ENCODE results near the gene RFX7.
A peak's percentile ranks its signal among the peaks of the same experiment; 100 is the strongest.

Gene RFX7

DNA sequence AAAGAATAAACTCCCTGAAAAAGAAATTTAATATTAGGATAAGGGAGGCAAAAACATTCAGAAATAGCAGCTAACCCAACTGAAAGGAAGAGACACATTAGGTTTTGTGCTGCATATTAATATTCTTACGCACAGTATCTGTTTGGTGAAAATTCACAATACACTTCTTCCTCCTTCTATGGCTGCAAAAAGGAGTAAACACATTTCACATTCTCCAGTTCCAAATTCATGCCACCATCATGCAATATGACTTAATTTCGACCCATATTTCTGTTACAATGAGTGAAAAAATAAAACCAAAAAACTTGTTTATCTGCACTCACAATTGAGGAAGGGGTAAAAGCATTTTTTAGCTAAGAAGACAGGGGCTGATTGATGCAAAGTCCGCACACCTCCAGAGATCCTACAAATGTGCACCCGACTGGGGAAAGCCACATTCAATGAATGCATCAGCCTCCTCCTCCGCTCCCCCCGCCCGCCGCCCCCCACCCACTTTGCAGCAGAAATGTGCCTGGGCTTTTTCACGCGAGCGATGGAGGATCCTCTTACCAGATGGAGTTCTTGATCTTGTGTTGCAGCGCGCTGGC, 1.0 kb downstream of the RFX7 start:
- peak overlapping the region; percentile 74 for H3K9ac ChIP-seq (ENCODE audit: low read length)
- H3K27ac ChIP-seq (ENCODE audit: low read depth, low read length), result peak overlapping the region; percentile 89
- H3K79me2 ChIP-seq (ENCODE audit: insufficient read depth, low read length), result peaks cover 63% of the 10 kb centered on the region
- peak overlapping the region; percentile 94 for H3K4me3 ChIP-seq (ENCODE audit: insufficient read depth, low read length, poor library complexity, severe bottlenecking)
- TF ChIP-seq EZH2phosphoT487 (conservative IDR thresholded peaks at IDR 0.05; ENCODE audit: low read length), result no peak
- no peak for TF ChIP-seq CTCF (IDR thresholded peaks at IDR 0.05; ENCODE audit: insufficient read depth, low read length, poor library complexity, severe bottlenecking)
- peak overlapping the region; percentile 85 for H3K4me2 ChIP-seq (ENCODE audit: low read depth, low read length, poor library complexity, severe bottlenecking)
- peaks cover 9% of the 10 kb centered on the region for H4K20me1 ChIP-seq (ENCODE audit: low read depth, low read length)
- H3K9me2 ChIP-seq (replicated peaks; ENCODE audit: insufficient read depth, low read length), result no peaks in the 10 kb centered on the region
- H3K36me3 ChIP-seq (ENCODE audit: low read length), result peaks cover 6% of the 10 kb centered on the region; the same call in 1 of the 2 replicates
- peaks cover 24% of the 10 kb centered on the region for H3F3A ChIP-seq (ENCODE audit: insufficient read depth)
- H2AFZ ChIP-seq (ENCODE audit: low read depth, low read length, severe bottlenecking), result no peak overlapping the region
- H3K9me3 ChIP-seq (ENCODE audit: insufficient read depth, low read length), result no peaks in the 10 kb centered on the region
- H3K27me3 ChIP-seq (ENCODE audit: low read length), result no peaks in the 10 kb centered on the region

DNA sequence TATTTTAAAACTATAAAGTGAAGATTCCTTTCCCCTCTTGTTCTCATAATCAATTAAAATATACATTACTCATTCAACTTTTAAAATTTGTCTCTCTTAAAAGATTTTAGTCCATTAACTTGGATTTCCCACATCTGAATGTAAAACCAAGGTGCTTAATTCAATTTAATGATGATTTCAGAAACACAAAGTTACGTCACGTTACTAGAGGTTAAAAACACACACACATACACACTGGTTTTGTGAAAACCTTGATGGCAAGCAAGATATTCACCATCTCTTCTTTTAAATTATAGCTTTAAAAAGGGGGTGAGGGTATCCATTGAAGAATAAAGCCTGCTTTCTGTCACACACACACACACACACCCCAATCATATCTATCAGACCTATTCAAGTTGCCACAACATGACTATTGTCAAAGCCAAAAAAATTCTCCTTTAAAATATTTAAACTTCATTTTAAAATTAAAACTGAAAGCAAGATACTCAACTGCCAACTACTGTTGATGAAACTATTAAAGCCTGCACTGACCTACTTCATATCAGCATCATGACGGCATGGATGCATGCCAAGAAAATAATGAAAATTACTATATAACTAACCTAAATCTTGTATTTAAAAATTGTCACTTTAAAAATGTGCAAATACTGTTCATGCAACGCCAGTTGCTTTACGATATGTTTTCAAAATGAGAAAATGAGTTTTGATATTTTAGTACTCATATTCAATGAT, 2.1 kb downstream of the RFX7 start:
- Histone ChIP-seq H3K9me3 (ENCODE audit: insufficient read depth, low read length) (no peaks in the 10 kb centered on the region), H3K4me3 (ENCODE audit: insufficient read depth, low read length, poor library complexity, severe bottlenecking) (peak overlapping the region; percentile 94), H3K36me3 (ENCODE audit: low read length) (peaks cover 10% of the 10 kb centered on the region; the same call in 1 of the 2 replicates), H3K4me2 (ENCODE audit: low read depth, low read length, poor library complexity, severe bottlenecking) (peak overlapping the region; percentile 85), H3K79me2 (ENCODE audit: insufficient read depth, low read length) (peaks cover 74% of the 10 kb centered on the region), H3K27ac (ENCODE audit: low read depth, low read length) (peak overlapping the region; percentile 89), H2AFZ (ENCODE audit: low read depth, low read length, severe bottlenecking) (no peak overlapping the region), H3K9ac (ENCODE audit: low read length) (peak overlapping the region; percentile 74), H3K27me3 (ENCODE audit: low read length) (no peaks in the 10 kb centered on the region), H3F3A (ENCODE audit: insufficient read depth) (peaks cover 24% of the 10 kb centered on the region), H3K9me2 (replicated peaks; ENCODE audit: insufficient read depth, low read length) (no peaks in the 10 kb centered on the region), H4K20me1 (ENCODE audit: low read depth, low read length) (peaks cover 10% of the 10 kb centered on the region)
- TF ChIP-seq EZH2phosphoT487 (conservative IDR thresholded peaks at IDR 0.05; ENCODE audit: low read length), result no peak
- TF ChIP-seq CTCF (IDR thresholded peaks at IDR 0.05; ENCODE audit: insufficient read depth, low read length, poor library complexity, severe bottlenecking), result no peak

DNA sequence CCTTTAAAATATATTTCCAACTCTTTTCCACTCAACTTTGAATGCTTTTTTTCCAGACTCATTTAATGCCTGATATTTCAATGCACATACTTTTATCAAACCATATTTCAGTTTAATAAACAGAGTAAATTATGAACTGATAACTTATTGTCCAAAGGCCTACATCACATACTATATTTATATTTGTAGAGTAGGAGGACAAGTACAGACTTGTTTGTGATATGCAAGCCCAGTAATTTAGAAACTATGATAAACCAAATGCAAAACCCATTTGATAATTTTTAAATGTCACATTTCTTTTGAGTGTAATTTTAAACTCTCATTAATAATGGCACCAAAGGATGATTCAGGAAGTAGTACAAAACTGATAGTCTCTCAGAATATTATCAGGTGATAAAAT, 3.3 kb downstream of the RFX7 start:
- peaks cover 86% of the 10 kb centered on the region for H3K79me2 ChIP-seq (ENCODE audit: insufficient read depth, low read length)
- H3K36me3 ChIP-seq (ENCODE audit: low read length), result peaks cover 17% of the 10 kb centered on the region; the same call in 1 of the 2 replicates
- no peaks in the 10 kb centered on the region for H3K9me2 ChIP-seq (replicated peaks; ENCODE audit: insufficient read depth, low read length)
- peaks cover 19% of the 10 kb centered on the region for H3F3A ChIP-seq (ENCODE audit: insufficient read depth)
- peak overlapping the region; percentile 13; the same call in 1 of the 2 replicates for H3K27ac ChIP-seq (ENCODE audit: low read depth, low read length)
- H4K20me1 ChIP-seq (ENCODE audit: low read depth, low read length), result peaks cover 10% of the 10 kb centered on the region
- H3K9ac ChIP-seq (ENCODE audit: low read length), result 0 out of 2 replicates have a peak overlapping the region, but pooled peaks have one; percentile 3
- no peak overlapping the region for H3K4me3 ChIP-seq (ENCODE audit: insufficient read depth, low read length, poor library complexity, severe bottlenecking)
- peak overlapping the region; percentile 85 for H3K4me2 ChIP-seq (ENCODE audit: low read depth, low read length, poor library complexity, severe bottlenecking)
- TF ChIP-seq CTCF (IDR thresholded peaks at IDR 0.05; ENCODE audit: insufficient read depth, low read length, poor library complexity, severe bottlenecking), result no peak
- TF ChIP-seq EZH2phosphoT487 (conservative IDR thresholded peaks at IDR 0.05; ENCODE audit: low read length), result no peak
- no peak overlapping the region for H2AFZ ChIP-seq (ENCODE audit: low read depth, low read length, severe bottlenecking)
- no peaks in the 10 kb centered on the region for H3K27me3 ChIP-seq (ENCODE audit: low read length)
- no peaks in the 10 kb centered on the region for H3K9me3 ChIP-seq (ENCODE audit: insufficient read depth, low read length)

Data from SU-DHL-6 (cell line).